Cortex of kidney (tissue), 1 donor: Measurements from ENCODE around the gene PFKP.
"Not testable (repeated sequence)": the region's sequence is repeated elsewhere in the genome, so short reads cannot be mapped to it uniquely, and the experiment has no call there.

Experiments used
- DNase-seq: peaks from one replicate; lab custom pipeline; 2025; lab: John Stamatoyannopoulos, UW

Gene PFKP

DNA sequence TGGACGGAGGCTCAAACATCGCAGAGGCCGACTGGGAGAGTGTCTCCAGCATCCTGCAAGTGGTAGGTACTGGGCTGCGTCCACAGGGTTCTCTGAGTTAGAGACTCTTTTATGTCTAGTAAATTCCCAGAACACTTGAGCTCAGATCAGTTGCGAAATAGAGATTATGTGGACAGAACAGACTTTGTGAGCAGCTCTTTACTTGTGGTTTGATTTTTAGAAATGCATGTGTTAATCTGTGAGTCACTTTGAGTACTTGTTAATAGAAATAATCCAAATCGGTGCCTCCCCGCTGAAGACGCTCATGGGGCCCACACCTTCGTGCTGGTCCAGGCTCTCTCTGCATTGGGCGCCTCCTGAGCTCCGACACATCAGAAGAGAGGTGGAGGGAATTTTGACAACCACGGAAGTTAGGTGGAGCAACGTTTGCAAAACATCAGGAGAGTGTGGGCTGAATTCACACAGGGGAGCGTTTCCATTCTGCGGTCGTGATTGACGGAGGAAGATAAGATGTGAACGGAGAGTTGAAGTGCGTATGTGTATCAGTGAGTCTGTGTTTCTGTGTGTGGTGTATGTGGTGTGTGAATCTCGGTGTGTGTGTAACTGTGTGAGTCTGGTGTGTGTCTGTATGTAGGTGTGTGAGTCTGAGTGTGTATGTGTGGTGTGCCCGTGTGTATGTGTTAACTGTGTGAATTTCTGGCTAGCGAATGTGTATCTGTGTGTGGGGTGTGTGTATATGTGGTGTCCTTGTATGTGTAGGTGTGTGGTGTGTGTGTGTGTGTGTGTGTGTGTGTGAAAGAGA, 32.1 kb downstream of the PFKP start:
- no peak for DNase-seq

DNA sequence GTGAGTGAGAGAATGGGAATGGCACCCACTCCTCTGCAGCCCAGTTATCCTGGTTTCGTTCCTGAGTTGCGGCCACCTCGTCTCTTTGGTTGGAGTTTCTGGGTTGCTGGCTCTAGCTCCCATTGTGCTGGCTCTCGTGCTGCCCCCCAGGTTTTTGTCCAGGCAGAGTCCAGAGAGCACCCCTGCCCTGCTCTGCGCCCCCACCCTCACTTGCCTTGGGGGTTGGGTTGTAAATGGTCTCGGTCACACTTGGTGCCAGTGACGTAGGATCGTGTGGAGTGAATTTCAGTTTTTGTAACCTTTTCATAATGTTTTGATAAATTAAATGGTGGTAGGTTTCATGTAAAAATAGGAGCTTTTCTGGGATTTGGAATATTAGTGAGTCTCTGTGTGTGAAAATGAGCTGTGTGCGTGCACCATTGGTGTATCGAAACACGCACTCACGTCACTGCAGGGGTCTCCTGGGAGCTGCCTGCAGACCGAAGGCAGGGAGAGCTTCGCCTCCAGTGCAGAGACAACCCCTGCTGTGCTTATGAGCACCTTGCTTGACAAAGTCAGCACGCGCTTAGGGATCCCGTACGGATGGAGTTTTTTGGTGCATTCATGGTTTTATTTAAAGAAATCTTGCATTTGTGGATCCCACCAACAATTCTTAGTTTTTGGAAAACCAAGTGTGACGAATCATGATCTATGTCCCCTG, 32.9 kb downstream of the PFKP start:
- no peak for DNase-seq

DNA sequence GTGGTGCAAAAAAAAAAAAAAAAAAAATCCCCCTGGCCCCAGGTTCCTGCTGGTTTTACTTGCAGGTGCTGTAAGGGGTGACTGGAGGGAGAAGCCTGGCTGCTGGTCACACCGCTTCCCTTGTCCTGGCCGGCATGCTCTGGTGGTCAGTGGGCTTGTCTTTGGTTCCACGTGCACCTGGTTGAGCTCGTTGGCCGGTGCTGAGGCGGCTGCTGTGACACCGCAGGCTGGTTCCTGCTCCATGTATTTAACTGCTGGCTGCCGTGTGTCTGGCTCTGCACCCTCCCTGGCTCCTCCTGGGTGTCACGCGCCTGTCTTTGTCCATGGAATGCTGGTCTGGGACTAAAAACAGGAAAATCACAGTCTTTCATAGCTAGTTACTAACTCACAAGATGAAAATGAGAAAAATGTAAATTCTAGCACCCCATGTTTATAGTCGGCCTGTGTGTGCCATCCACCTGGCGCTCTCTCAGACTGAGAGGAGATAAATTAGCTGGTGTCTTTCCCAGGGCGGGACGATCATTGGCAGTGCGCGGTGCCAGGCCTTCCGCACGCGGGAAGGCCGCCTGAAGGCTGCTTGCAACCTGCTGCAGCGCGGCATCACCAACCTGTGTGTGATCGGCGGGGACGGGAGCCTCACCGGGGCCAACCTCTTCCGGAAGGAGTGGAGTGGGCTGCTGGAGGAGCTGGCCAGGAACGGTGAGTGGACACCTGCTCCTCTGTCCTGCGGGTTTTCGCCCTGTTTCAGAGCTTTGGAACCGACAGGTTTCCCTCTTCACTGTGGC, 33.7 kb downstream of the PFKP start:
- no peak for DNase-seq

DNA sequence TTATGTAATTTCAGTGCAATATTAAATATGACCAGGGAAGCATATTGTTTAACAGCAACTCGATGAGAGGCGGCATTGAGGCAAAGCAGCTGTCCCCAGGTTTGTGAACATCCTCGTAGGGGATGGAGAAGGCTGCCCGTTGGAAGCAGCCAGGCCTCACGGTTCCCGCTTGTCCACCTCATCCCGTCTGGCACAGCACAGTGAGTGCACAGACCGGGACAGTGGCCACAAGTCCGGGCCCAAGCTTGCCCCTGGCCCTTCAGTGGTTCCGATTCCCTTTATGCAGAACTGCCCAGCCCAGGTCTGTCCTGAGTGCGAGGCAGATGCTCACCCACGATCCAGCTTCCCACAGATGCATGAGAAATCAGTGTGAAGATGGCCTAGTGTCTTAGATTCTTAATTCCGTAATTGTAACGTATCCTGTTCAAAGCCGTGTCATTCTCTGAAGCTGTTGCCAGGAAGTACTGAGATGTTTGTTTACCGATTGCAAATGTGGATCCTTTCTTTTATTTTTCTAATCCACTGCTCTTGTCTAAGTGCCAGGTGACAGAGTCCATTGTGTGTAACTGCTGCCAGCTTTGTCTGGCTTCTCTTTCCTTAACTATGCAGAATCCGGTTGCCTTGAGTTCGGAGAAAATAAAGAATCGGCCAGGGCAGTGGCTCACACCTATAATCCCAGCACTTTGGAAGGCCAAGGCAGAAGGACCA, 35.5 kb downstream of the PFKP start:
- no peak for DNase-seq

DNA sequence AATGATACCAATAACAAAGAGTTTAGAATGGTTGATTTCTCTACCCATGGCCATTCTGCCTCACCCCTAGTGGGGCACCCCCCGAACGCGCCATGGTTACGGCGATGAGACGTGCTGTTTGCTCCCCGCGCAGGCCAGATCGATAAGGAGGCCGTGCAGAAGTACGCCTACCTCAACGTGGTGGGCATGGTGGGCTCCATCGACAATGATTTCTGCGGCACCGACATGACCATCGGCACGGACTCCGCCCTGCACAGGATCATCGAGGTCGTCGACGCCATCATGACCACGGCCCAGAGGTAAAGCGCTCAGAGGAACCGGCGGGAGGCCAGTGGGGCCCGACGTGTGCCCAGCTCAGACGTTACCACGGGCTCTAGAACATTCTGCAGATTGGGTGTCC, 36.3 kb downstream of the PFKP start:
- DNase-seq, result no peak

DNA sequence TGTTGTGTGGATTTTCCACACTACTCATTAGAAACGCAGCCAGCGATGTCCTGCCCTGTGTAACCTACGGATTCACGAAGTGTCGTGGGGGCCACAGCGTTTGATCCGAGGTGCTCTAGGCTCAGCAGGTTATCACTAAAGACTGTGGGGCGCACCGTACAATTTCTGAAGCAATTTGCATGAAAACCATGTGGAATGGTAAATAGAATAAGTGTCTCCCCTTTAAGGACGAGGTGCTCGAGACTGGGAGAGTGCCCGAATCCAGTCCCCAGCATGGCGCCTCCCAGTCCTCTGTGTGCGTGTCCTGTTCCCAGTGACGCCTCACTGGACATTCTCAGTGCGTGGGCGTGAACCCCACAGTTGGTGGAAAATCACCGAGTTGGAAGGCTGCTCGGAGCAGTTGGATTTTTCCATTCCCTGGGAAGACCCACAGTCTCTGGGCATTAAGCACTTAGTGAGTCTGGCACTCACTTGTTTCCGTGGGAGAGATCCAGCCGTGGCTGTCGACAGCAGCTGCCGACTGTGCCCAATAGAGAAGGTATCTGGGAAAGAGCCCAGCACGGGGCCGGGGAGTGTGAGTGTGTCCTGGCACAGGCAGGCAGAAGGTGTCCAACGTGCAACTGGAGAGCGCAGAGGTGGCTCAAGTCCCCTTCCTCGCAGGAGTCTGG, 37.0 kb downstream of the PFKP start:
- DNase-seq, result no peak

GRCh38 chr10:3105166-3105565, 37.8 kb downstream of the PFKP start:
- DNase-seq, result no peak

DNA sequence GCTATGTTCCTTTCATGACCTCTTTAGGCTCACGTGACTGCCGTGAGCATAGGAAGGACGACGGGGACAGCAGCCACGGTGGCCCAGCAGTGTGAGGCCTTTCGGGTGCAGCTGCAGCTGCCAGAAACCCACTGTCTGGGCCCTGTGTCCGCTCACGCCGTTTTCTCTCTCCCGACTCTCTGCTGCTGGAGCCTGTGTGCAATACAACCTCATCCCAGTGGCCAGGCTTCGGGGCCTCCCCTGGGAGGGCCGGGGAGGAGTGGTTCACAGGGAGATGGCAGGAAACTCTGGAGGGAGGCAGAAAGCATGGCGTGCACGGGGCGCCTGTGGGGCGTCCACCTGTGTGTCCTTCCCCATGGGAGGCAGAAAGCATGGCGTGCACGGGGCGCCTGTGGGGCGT, 38.6 kb downstream of the PFKP start:
- DNase-seq, result no peak

DNA sequence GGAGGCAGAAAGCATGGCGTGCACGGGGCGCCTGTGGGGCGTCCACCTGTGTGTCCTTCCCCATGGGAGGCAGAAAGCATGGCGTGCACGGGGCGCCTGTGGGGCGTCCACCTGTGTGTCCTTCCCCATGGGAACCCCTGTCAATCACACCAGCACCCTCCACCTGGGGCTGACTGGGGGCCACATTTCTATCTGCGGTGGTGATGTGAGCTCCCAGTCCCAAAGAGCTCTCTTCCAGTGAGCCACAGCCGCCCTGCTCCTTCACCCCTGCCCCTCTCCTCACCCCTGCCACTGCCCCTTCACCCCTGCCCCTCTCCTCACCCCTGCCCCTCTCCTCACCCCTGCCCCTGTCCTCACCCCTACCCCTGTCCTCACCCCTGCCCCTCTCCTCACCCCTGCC, 39.0 kb downstream of the PFKP start:
- DNase-seq, result not testable (repeated sequence)

DNA sequence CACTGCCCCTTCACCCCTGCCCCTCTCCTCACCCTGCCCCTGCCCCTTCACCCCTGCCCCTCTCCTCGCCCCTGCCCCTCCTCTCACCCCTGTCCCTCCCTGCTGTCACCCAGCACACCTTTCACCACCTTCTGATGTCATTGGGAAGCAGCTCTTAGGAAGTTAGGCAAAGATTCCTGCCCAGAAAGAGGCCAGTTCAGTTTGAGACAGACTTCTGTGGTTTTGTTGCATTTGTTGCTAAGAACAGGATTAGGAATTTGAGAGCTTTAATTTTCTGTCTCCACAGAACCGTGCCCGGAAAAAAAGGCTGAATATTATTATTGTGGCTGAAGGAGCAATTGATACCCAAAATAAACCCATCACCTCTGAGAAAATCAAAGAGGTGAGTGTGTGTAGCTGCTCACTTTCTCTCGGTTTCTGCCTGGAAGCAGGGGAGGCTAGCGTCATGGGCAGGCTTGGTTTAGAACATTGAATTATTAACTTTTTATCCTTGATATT, 39.6 kb downstream of the PFKP start:
- DNase-seq, result no peak

GRCh38 chr10:3107426-3107961, 40.1 kb downstream of the PFKP start:
- peak; percentile 39 for DNase-seq

GRCh38 chr10:3108033-3108432, 40.7 kb downstream of the PFKP start:
- no peak for DNase-seq

GRCh38 chr10:3108575-3109105, 41.3 kb downstream of the PFKP start:
- DNase-seq, result no peak

DNA sequence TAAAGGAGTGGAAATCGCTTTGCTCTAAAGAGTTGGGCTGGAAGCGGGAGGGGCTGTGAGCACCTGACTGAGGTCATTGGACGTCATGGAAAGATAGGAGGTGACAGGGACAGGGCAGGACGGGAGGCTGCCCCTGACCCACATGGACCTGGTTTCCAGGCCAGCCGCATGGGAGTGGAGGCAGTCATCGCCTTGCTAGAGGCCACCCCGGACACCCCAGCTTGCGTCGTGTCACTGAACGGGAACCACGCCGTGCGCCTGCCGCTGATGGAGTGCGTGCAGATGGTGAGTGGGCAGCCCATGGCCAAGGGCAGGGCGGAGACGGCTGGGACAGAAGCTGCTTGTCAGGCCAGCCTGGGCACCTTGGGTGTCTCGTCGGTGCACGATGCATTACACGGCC, 41.8 kb downstream of the PFKP start:
- no peak for DNase-seq

GRCh38 chr10:3109633-3110032, 42.3 kb downstream of the PFKP start:
- DNase-seq, result no peak

DNA sequence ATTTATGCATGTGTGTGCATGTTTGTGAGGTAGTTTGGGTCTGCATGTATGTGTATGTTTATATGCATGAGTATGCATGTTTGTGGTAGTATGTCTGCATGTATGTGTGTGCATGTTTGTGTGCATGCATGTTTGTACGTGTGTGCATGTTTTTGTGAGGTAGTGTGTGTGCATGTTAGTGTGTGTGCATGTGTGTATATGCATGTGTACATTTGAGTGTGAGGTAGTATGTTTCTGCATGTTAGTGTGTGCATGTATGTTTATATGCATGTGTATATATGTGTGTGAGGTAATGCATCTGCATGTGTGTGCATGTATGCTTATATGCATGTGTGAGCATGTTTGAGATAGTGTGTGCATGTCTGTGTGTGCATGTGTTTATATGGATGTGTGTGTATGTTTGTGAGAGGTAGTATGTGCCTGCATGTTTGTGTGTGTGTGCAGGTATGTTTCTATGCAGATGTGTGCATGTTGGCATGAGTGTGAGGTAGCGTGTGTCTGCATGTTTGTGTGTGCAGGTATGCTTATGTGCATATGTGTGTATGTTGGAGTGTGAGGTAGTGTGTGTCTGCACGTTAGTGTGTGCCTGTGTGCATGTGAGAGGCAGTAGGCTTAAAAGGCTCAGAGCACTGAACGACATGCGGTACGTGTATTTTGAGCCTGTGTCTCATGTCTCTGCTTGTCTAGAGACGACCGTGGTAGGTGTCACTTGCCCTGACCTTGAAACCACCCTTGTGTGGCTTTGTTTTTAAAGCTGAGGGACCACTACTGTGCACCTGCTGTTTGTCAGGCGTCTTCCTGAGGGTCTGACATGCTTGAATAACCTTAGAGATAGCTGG, 43.7 kb downstream of the PFKP start:
- no peak for DNase-seq

GRCh38 chr10:3111621-3112163, 44.3 kb downstream of the PFKP start:
- DNase-seq, result no peak

- no peak for DNase-seq
Observed at GRCh38 chr10:3113343-3113720, 46.0 kb downstream of the PFKP start.

DNA sequence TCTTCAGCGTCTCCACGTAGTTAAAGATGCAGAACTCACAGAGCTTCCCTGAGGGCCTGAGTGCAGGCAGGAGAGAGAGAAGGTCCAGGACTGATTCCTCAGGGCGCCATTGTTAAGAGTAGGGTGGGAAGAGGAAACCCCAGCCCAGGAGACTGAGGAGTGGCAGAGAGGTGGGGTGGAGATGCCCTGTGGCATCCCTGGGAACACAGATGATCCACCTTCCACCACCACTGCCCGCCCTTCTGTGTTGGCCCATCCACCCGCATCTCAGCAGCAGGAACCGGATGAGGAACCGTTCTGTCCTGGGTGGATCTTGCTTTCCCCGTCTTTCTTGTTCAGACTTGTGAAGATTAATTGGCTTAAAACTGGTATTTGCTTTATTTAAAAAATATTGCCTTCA, 48.3 kb downstream of the PFKP start:
- DNase-seq, result no peak
